Measurements from ENCODE around the gene CACNB4. TPM values are rescaled to one million over a fixed set of nuclear protein-coding genes. Genes with fewer than 3 reads are reported as not detected.

The CACNB4 gene
- total and polyA plus RNA-seq, 9 of the 15 experiments (the other 6 are each of a cell fraction or from before 2014, with no cell fraction given), result 0.01 to 0.20 (median 0.04) TPM; not detected in 1

- Histone ChIP-seq H4K20me1 (replicated peaks; ENCODE audit: control insufficient read depth, insufficient read depth, low read length) (no peaks in the 10 kb centered on the region), H3K79me2 (ENCODE audit: control insufficient read depth, insufficient read depth, low read length) (no peaks in the 10 kb centered on the region), H2AFZ (ENCODE audit: low read depth, low read length) (no peak overlapping the region), H3K9ac (ENCODE audit: insufficient read depth in 1 of 2, low read depth in 2 of 2, low read length in 2 of 2) (no peak overlapping the region), H3K4me3 (no peak overlapping the region), H3K27me3 (ENCODE audit: control insufficient read depth in 2 of 2, insufficient read depth in 2 of 2, low read length in 2 of 2) (peaks cover 3 to 28% of the 10 kb centered on the region in 2 experiments; a peak in 4 of 5 replicates), H3K27ac (ENCODE audit: extremely low read depth, low read depth, low read length) (no peak overlapping the region), H3K9me1 (ENCODE audit: control insufficient read depth, insufficient read depth, low read length) (no peaks in the 10 kb centered on the region), H3K9me3 (replicated peaks; ENCODE audit: control insufficient read depth, insufficient read depth, low read depth, low read length) (no peaks in the 10 kb centered on the region), H3K36me3 (ENCODE audit: control insufficient read depth, insufficient read depth, low read length) (no peaks in the 10 kb centered on the region), H3K4me1 (replicated peaks in 1 of 2; ENCODE audit: control insufficient read depth in 2 of 2, insufficient read depth in 2 of 2, low read length in 2 of 2) (no peaks in the 10 kb centered on the region), H3K4me2 (ENCODE audit: insufficient read depth, low read length) (no peak overlapping the region)
- intact Hi-C loops (cut with micrococcal nuclease), result no loop called here
- 6% methylated on average over 3 of the region's 3 CpGs for whole genome bisulfite sequencing (ENCODE audit: insufficient coverage, low coverage, missing lambda C conversion rate)
- FAIRE-seq, result no peak
- no peak for DNase-seq (ENCODE audit: extremely low read depth in 1 of 4, low spot score in 3 of 4)
- POLR2A ChIA-PET, result no interaction called here
- no peak for ATAC-seq
- no peak for TF ChIP-seq ZNF384 (IDR thresholded peaks at IDR 0.05; ENCODE audit: low read depth, low read length)
- no peak for TF ChIP-seq RBM39 (optimal IDR thresholded peaks at IDR 0.05; ENCODE audit: low read depth, low read length)
- TF ChIP-seq HNRNPLL (IDR thresholded peaks at IDR 0.05; ENCODE audit: low read depth, low read length, poor library complexity, severe bottlenecking), result no peak
- no peak for TF ChIP-seq PTBP1 (IDR thresholded peaks at IDR 0.05; ENCODE audit: low read depth, low read length)
- TF ChIP-seq CTCF (IDR thresholded peaks at IDR 0.05 in 2 of 3, conservative IDR thresholded peaks at IDR 0.05 in 1 of 3; ENCODE audit: insufficient read depth in 2 of 3, low read depth in 1 of 3, low read length in 3 of 3), result no peak
- no peak for TF ChIP-seq MAFK (IDR thresholded peaks at IDR 0.05; ENCODE audit: low read length)
- no peak for TF ChIP-seq FOXJ3 (CRISPR knock-in tag; IDR thresholded peaks at IDR 0.05)
- no peak for TF ChIP-seq CSDE1 (IDR thresholded peaks at IDR 0.05)
- in situ Hi-C loops (cut with MboI), result no loop called here
- CTCF ChIA-PET (ENCODE audit: low intra/inter-chr PET ratio), result no interaction called here
- no TSS peak for BruUV-seq (replicated peaks)
Observed at GRCh38 chr2:152088006-152088405, 10.8 kb downstream of the CACNB4 start.

Measured in K562 (cell line).